HG02852 (cell line): ENCODE measurements around the gene DENND1A.
"Not testable (repeated sequence)": the region's sequence is repeated elsewhere in the genome, so short reads cannot be mapped to it uniquely, and the experiment has no call there.

Experiments
- ATAC-seq: cut with Tn5 transposase; IDR thresholded peaks from one replicate; pipeline ENCODE4 v1.9.1; 2021; ENCODE audit warnings: mild to moderate bottlenecking, moderate library complexity; ENCODE audit not compliant: unreplicated experiment

DENND1A gene

GRCh38 chr9:123407217-123407851 is 522.6 kb downstream of the DENND1A start:
- ATAC-seq, result no peak

DNA sequence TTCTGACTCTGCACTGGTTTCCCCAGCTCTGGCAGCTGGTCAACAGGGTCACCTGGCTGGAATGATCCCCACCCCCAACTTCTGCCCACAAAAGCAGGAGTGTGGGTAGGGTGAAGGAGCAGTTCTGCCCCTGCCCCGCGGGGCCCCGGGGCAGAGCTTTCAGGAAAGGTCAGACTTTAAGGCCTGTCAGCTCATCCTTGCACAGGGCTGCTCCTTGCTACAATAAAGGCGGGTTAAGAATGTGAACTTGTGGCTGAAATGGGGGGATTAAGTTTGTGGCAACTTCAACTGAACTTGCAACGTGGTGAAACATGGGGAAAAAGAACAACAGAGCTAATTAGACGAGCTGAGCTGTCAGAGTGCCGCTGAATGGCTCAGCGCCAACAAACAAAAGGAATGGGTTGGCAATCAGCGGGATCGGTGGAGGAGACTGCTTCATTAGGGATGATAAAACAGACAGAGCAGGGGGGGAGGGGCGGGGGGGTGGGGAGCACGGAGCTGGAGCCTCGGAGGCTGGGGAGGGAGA is 523.2 kb downstream of the DENND1A start:
- no peak for ATAC-seq

- ATAC-seq, result no peak
Observed at GRCh38 chr9:123406016-123406415, 523.9 kb downstream of the DENND1A start.

- no peak for ATAC-seq
Observed at GRCh38 chr9:123402981-123403509, 526.9 kb downstream of the DENND1A start.

DNA sequence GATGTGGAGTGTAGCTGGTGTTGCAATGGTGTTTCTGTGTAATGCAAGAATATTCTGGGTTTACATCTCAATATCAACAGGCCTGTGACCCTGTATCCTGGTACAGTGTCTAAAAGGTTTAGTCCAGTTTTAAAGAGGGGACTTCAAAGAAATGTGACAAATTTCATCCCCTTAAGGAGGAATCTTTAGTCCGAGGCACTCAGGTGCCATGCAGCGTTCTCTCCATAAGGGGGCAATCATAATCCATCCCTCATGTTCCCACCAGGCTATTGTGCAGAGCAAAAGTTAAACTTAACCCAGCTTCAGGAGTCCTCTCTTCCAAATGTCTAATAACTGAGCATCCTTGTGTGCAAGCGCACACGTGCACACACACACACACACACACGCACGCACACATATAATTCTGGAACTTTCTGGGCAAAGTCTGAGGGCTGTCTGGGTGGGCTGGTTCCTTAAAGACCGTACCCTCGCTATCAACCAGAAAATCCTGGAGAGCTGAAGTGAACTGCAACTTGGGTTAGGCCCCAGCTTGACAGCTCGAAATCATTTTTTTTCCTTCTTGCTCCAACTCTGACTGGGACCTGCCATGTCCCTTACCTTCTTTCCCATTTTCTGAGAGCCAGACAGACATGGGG is 527.9 kb downstream of the DENND1A start:
- no peak for ATAC-seq

- no peak for ATAC-seq
Observed at GRCh38 chr9:123400926-123401503, 528.9 kb downstream of the DENND1A start.

DNA sequence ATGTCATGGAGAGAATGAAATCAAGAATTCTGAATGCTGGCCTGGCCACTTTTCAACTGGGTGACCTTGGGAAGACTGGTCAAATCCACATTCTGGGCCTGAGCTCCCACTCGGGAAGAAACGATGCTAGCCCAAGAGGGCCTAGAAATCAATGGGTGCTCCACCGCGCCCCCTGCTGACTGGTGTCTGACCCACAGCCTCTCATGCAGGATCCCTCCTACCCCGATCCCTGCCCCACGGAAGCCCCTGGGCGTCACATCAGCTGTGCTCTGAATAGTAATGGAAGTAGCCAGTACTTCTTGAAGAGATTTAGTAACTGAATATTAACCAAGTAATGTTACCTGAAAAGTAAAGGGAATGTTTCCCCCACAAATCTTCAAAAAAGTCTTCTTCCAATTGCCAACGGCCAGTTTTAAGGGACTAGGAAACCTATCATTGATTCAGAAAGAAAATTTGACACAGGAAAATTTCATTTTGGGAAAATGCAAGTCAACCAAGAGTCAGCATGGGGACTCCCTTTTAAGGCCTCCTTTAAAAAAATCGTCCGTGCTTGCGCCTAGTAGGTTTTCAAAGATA is 530.0 kb downstream of the DENND1A start:
- ATAC-seq, result no peak

- ATAC-seq, result not testable (repeated sequence)
Observed at GRCh38 chr9:123398938-123399337, 531.0 kb downstream of the DENND1A start.

GRCh38 chr9:123397975-123398374 is 532.0 kb downstream of the DENND1A start:
- ATAC-seq, result no peak

- ATAC-seq, result no peak
Observed at GRCh38 chr9:123395689-123396511, 534.0 kb downstream of the DENND1A start.

- ATAC-seq, result no peak
Observed at GRCh38 chr9:123395276-123395688, 534.6 kb downstream of the DENND1A start.

GRCh38 chr9:123394291-123395235 is 535.4 kb downstream of the DENND1A start:
- no peak for ATAC-seq

GRCh38 chr9:123392802-123393201 is 537.1 kb downstream of the DENND1A start:
- no peak for ATAC-seq

DNA sequence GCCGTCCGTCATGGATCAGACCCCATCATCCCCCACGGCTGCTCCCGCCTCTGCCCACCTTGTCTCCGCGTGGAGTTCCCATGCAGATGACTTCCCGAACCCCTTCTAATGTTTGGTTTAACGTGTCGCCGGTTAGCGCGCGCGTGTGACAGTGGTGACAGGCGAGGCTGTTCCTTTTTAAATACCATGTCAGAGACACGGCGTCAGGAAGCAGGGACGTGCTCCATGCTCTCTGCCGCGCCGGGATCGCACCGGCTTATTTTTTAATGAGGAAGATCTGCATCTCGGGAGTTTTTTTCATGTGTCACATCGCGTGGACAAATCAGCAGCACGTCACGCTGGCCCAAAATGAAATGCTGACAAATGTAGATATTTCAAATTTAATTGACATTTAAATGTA is 538.0 kb downstream of the DENND1A start:
- no peak for ATAC-seq

GRCh38 chr9:123391233-123391632 is 538.7 kb downstream of the DENND1A start:
- no peak for ATAC-seq

DNA sequence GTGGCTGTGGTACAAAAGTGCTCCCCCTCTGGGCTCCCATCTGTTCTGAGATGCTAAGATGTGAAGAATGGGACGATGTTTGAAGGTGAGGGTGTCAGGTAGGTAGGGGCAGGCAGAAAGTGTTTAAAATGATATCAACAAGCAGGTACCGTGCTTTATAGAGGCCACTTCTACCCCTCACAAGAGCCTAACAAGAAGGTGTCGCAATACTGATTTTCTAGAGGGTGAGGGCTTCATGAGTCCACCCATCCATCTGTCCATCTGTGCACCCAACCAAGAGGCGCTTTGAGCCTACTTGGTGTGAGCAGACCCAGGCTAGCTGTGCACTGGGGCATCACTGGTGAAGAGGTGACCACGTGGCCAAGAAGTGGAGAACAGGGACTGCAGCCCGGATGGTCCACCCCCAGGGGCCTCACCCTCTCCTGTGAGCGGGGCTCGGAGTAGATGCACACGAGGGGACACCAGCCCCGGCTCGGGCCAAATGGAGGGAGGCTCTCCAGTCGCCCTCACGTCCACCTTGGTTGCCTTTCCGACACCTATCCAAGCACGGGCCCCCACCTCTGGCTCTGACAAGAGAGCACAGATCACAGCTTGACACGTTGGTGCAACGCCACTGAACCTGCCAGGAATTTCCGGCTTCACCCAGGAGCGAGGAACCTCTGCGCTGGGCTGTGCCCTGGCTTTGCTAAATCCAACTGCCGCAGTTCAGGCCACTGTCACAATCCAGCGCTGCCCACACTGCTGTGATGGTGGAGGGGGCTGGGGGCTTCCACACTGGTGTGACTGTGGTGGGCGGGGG is 539.4 kb downstream of the DENND1A start:
- no peak for ATAC-seq

DNA sequence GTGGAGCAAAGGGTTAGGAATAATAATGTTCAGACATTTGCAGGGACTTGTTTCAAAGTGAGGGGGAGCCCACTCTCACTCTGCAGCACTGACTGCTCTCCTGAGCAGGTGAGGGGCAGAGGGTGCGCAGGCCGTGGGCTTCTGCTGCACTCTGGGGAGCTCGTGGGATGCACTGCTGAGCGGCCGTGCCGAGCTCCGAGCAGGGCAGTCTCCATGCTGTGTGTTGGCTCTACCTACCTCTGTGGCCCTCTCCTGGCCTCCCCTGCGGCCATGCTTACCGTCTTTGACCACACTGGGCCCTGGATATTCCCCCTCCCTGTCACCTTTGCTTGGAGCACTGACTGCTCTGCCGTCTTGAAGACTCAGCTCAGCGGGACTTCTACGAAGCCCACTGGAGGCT is 540.2 kb downstream of the DENND1A start:
- no peak for ATAC-seq

GRCh38 chr9:123389070-123389469 is 540.9 kb downstream of the DENND1A start:
- ATAC-seq, result no peak

- no peak for ATAC-seq
Observed at GRCh38 chr9:123387686-123388085, 542.2 kb downstream of the DENND1A start.
